Brain microvascular endothelial cell (primary cell): ENCODE results near the gene DYSF.

Experiments
- DNase-seq: peaks from one replicate; pipeline ENCODE4 v3.0.0-alpha.2; 2020
- H3K27ac ChIP-seq: fragments of 250-450 bp; sonication (Bioruptor Pico); 2 replicates; pipeline ENCODE4 v1.5.1; 2020; ENCODE audit warnings: mild to moderate bottlenecking, moderate library complexity
- H3K27me3 ChIP-seq: fragments of 250-450 bp; sonication (Bioruptor Pico); replicated peaks from 2 replicates; pipeline ENCODE4 v1.5.1; 2020; ENCODE audit warnings: mild to moderate bottlenecking
- H3K36me3 ChIP-seq: fragments of 250-450 bp; sonication (Bioruptor Pico); replicated peaks from 2 replicates; pipeline ENCODE4 v1.5.1; 2020; ENCODE audit warnings: mild to moderate bottlenecking
- H3K4me3 ChIP-seq: 2 replicates; pipeline ENCODE4 v1.5.1; 2011; ENCODE audit warnings: low read depth, mild to moderate bottlenecking, control low read depth, low read length, moderate library complexity
- CTCF ChIP-seq: IDR thresholded peaks from 2 replicates; pipeline ENCODE4 v1.5.1; 2011; ENCODE audit warnings: low read depth, mild to moderate bottlenecking, moderate library complexity, low read length, control low read depth, inconsistent platforms; ENCODE audit errors: missing control alignments
- in situ Hi-C: cut with HindIII; loops from 2 replicates; pipeline ENCODE4 v1.10.0; 2017; ENCODE audit warnings: low sequenced_read_pairs, low pct_ligation_motif_present

Gene DYSF

GRCh38 chr2:71635798-71636197 lies 182.4 kb downstream of the DYSF start:
- Histone ChIP-seq H3K4me3 (no peak overlapping the region), H3K36me3 (no peaks in the 10 kb centered on the region), H3K27ac (no peak overlapping the region), H3K27me3 (no peaks in the 10 kb centered on the region)
- no peak for TF ChIP-seq CTCF
- in situ Hi-C loops = no loop called here
- DNase-seq = no peak

GRCh38 chr2:71637168-71637567 lies 183.8 kb downstream of the DYSF start:
- in situ Hi-C loops = no loop called here
- Histone ChIP-seq H3K36me3 (no peaks in the 10 kb centered on the region), H3K4me3 (no peak overlapping the region), H3K27me3 (no peaks in the 10 kb centered on the region), H3K27ac (no peak overlapping the region)
- TF ChIP-seq CTCF = no peak
- no peak for DNase-seq

GRCh38 chr2:71637736-71638135 lies 184.4 kb downstream of the DYSF start:
- Histone ChIP-seq H3K36me3 (no peaks in the 10 kb centered on the region), H3K4me3 (no peak overlapping the region), H3K27ac (no peak overlapping the region), H3K27me3 (no peaks in the 10 kb centered on the region)
- no peak for DNase-seq
- no peak for TF ChIP-seq CTCF
- in situ Hi-C loops = no loop called here

- Histone ChIP-seq H3K4me3 (no peak overlapping the region), H3K27ac (no peak overlapping the region), H3K36me3 (no peaks in the 10 kb centered on the region), H3K27me3 (no peaks in the 10 kb centered on the region)
- TF ChIP-seq CTCF = no peak
- DNase-seq = no peak
- in situ Hi-C loops = no loop called here
Observed at GRCh38 chr2:71639735-71640134, 186.4 kb downstream of the DYSF start.

- no peaks in the 10 kb centered on the region for H3K36me3 ChIP-seq
- TF ChIP-seq CTCF = no peak
- no peak for DNase-seq
- H3K27ac ChIP-seq = no peak overlapping the region
- no peak overlapping the region for H3K4me3 ChIP-seq
- no peaks in the 10 kb centered on the region for H3K27me3 ChIP-seq
- in situ Hi-C loops = no loop called here
Observed at GRCh38 chr2:71640489-71640888, 187.1 kb downstream of the DYSF start.

- no peaks in the 10 kb centered on the region for H3K27me3 ChIP-seq
- no peak overlapping the region for H3K4me3 ChIP-seq
- H3K27ac ChIP-seq = no peak overlapping the region
- DNase-seq = no peak
- in situ Hi-C loops = no loop called here
- H3K36me3 ChIP-seq = no peaks in the 10 kb centered on the region
- no peak for TF ChIP-seq CTCF
Observed at GRCh38 chr2:71643674-71644357, 190.5 kb downstream of the DYSF start.
